A172 (cell line): ENCODE results near the gene LMNTD1. TPM values are rescaled to one million over a fixed set of nuclear protein-coding genes. Genes with fewer than 3 reads are reported as not detected.
"Not testable (repeated sequence)": the region's sequence is repeated elsewhere in the genome, so short reads cannot be mapped to it uniquely, and the experiment has no call there.

Experiments
- DNase-seq: peaks from one replicate; pipeline ENCODE4 v3.0.0-alpha.2; 2015; ENCODE audit warnings: low spot score
- total RNA-seq: library from RNA; depleted of rRNA; stranded (reverse); fragments of >200 nt; shearing (Covaris generic); gene quantifications from 2 replicates; pipeline ENCODE4 v1.2.3, GENCODE V29; 2014

Gene LMNTD1
- total RNA-seq, 1 experiment from 2014 or later, result not detected

DNA sequence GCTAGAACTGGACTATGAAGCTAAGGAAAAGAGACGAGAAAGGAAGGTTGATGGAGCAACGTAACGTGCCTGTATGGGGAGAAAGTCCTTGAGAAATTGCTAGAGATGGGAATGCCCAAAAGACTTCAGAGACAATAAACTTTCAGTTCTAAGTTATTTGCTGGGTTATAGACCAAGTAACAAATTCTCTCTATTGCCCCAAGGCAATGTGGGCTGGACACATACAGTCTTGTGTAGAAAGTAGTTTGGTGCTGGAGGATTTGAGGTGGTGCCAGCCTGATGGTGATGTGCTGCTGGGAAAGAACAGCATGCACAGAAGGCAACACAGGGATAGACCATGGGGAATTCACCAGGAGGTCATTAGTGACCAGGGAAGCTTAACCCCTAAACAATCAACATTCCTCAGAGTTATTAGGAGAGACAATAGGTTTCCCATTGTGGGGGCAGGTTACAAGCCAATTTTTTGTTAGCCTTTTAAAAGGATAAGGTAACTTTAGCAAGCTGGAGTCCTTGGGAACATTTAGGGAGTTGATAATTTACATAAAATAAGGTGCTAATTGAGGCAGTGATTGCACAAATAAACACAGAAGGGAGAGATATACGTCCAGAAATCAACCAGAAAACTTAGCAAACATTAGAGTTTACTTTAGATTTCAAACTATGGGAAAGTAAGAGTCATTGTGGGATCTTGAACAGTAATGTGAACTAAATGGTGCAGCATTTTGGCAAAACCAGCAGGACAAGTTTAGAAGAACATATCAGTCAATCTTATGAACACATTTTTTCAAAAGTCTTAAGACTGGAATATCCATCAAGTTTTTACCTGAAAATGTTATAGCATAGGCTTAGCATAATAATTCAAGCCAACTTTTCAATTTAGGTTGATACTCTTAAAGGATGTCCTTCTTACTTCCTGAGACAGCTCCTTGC, 61.4 kb downstream of the LMNTD1 start:
- no peak for DNase-seq

DNA sequence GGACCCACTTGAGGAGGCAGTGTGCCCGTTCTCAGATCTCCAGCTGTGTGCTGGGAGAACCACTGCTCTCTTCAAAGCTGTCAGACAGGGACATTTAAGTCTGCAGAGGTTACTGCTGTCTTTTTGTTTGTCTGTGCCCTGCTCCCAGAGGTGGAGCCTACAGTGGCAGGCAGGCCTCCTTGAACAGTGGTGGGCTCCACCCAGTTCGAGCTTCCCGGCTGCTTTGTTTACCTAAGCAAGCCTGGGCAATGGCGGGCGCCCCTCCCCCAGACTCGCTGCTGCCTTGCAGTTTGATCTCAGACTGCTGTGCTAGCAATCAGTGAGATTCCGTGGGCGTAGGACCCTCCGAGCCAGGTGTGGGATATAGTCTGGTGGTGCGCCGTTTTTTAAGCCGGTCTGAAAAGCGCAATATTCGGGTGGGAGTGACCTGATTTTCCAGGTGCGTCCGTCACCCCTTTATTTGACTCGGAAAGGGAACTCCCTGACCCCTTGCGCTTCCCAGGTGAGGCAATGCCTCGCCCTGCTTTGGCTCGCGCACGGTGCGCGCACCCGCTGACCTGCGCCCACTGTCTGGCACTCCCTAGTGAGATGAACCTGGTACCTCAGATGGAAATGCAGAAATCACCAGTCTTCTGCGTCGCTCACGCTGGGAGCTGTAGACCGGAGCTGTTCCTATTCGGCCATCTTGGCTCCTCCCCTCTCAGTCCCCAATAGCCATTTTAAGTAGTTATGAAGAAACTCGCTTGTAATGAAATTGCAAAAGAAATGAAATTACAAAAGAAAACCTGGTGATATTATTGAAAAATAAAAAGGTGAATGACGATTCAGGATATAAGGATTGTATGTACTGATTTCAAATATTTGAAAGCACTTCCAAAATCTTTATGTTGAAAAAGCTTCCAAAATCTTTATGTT, 63.9 kb downstream of the LMNTD1 start:
- DNase-seq, result not testable (repeated sequence)

DNA sequence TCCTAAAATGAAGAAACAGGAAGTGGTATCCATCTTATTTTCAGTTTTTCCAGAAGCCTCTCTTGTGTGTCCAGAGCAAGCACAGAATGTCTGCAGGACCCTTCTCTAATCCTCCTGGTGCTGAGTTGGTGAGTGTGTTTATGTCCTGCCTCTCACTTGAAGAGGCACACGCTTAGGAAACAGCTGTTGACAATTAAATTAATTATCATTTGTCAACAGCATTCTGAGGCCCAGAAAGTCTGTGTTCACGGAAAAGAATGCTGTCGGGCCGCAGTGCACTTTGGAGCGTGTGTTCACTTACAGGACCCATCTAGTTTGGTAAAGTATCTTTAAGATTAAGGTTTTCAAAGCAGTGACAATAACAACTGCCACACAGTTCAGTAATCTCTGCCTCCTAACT, 70.5 kb downstream of the LMNTD1 start:
- no peak for DNase-seq

DNA sequence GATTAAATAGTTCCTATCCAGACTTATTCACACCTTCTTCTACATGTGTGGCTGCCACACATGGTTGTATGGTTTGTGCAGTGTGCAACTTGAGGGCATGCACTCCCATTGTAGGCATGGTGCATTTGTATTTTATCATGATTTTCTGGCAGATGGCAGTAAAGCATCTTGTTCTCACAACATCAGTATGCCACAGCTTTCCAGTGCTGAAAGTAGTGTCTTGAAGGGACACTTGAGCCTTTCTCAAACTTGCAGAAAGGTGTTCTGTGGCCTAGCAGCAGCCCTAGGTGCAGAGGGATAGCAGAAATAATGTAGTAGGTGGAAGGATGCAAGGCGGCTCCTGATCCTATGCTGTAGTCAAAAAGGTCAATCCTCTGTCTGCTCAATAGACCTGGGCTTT, 72.9 kb downstream of the LMNTD1 start:
- no peak for DNase-seq

DNA sequence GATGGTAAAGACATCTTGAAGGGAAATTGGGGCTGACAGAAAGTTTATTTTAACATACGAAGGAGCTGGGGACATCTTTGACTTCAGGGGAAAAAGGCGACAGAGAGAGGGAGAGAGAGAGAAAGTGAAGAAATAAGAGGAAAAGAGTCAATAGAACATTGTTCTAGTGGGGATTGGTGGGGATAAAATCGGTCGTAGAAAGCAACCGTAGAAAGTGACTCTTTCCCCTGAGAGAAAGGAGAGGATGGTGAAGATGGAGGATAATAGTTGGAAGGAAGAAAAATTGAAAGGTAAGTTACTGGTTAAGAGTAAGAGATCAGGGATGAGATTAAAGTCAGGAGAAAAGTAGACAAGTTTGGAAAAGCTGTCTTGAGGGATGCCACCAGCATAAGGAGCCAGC, 75.9 kb downstream of the LMNTD1 start:
- no peak for DNase-seq

DNA sequence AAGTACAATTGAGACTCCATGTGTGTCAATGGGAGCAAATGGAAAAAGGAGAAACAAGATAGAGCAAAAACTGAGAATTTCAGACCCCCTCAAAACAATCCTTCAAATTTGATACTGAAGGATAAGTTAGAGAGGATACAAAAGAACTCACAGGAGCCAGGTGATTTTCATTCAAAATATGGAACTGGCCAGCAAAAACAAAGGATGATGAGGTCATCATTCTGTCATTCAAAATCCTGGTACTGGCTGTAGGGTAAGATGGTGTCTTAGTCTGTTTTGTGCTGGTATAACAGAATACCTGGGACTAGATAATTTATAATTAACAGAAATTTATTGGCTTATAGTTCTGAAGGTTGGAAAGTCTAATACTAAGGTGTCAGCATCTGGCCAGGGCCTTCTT, 80.6 kb downstream of the LMNTD1 start:
- DNase-seq, result no peak

DNA sequence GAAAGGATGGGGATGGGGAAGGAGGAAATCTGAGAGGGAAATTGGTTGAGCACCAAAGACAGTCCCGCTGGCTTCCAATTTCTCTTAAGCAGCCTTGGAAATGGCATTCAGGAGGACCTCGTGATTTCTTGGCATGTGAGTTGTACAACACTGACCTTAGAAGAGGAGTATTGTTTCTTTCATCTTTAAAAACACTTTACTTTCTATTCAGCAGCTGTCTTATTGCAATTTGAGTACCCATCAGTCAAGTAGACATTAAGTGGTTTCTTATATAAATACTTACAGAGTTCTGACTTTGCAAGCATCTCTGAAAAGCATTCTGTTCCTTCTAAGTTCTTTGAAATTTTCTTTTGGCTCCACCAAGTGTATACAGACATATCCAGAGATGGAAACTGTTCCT, 83.2 kb downstream of the LMNTD1 start:
- DNase-seq, result no peak

DNA sequence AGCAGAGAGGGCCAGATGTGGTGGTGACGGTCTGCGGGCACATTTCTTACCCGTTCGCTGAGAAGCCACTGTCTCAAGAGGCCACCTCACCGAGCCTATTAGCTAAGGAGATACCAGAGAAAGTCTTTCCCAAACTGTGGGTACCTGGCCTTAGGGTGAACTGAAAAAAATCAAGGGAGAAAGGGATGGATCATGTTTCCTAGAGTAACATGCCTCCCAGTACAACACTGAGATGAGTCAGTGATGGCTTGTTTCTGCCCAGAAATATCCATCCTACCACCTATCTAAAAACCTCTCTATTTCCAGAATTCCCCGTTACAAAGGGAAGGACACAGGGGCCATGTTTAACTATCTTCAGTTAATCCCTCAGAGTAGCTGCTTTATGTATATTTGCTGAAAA, 83.7 kb downstream of the LMNTD1 start:
- DNase-seq, result no peak

DNA sequence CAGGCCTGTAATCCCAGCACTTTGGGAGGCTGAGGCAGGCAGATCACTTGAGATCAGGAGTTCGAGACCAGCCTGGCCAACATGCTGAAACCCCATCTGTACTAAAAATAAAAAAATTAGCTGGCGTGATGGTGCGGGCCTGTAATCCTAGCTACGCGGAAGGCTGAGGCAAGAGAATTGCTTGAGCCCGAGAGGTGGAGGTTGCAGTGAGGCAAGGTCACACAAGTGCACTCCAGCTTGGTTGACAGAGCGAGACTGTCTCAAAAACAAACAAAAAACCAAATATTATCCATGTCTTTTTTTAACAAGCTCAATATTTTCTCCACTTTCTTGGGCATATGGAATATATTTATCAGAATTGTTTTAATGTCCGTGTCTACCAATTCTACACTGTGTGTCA, 89.6 kb downstream of the LMNTD1 start:
- no peak for DNase-seq

DNA sequence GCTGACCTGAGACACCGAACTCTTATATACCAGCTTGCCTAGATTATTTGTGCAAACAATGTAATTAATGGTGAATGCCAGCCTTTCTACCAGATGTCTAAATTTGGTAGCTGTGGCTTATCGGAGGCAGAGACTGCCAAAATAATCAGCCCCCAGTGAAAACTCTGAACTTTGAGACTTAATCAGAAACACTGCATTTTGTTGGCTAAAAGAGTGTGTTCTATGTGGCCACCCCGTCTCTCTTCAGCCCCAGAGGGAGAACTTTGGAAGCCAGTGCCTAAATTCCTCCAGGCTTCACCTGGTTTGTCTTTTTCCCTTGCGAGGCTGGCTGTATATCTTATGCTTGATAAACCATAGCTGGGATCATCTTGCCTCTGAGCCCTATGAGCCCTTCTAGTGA, 90.1 kb downstream of the LMNTD1 start:
- DNase-seq, result no peak

DNA sequence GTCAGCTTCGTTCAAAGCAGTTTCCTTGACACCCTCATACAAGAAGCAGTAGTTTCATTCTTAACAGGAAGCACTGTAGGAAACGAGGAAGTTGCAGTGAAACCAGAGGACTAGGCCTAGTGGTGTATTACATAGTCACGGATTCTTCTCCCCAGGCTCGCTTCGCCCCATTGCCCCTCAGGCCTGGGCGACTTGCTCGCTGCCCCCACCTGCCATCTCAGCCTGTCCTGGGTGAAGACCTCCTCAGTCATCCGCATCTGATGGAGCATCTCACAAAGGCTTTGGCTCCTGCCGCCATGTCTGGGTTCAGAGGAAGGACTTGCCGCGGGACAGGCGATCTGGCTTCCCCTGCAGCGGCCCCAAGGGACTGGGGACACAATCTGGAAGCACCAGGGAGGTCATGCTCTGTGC, 93.5 kb downstream of the LMNTD1 start:
- DNase-seq, result no peak

DNA sequence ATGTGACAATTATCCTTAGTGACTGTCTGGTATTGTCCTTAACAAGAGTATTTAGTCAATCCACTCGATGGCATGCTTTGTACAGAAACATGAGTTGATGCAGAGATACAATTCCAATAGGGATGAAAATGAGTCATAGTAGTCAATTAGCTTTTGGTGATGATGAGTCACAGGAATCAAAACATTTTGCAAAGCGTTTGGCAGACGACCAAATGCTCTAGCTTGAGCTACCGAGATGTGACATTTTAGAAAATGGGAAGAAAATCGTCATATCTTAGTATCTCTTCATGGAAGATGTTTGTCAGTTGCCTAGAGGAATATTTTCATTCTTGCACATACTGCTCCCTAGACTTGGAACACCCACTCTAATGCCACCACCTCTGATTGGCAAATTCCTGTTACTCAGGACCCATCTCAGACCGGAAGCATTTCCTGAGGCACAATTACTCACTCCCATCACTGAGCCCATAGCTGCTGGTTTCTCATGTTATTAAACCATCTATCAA, 95.0 kb downstream of the LMNTD1 start:
- DNase-seq, result peak; percentile 93

DNA sequence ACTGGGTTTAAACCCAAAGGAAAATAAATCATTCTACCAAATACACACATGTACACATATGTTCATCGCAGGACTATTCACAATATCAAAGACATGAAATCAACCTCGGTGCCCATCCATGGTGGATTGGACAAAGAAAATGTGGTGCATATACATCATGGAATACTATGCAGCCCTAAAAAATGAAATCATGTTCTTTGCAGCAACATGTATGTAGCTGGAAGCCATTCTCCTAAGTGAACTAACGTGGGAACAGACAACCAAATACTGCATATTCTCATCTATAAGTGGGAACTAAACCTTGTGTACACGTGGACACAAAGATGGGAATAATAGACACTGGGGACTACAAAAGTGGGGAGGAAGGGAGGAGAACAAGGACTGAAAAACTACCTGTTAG, 96.6 kb downstream of the LMNTD1 start:
- no peak for DNase-seq

DNA sequence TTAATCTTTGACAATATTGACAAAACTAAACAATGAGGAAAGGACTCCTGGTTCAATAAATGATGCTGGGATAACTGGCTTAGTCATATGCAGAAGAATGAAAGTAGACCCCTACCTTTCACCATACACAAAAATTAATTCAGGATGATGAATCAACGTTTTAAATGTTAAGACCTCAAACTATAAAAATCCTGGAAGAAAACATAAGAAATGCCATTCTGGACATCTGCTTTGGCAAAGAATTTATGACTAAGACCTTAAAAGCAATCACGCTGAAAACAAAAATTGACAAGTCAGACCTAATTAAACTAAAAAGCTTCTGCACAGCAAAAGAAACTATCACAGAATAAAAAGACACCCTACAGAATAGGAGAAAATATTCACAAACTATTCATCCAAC, 97.4 kb downstream of the LMNTD1 start:
- no peak for DNase-seq

DNA sequence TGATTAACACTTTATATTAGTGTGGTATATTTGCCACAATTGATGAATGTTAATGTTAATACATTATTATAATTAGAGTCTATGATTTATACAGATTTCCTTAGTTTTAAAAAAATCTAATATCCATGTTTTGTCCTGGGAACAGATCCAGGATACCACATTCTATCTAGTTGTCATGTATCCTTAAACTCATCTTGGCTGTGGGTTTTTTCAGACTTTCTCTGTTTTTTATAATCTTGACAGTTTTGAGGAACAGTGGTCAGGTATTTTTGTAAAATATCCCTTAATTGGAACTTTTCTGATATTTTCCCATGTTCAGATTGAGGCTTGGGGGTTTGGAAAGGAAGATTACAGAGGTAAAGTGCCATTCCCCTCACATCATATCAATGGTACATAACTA, 104.1 kb downstream of the LMNTD1 start:
- DNase-seq, result no peak

DNA sequence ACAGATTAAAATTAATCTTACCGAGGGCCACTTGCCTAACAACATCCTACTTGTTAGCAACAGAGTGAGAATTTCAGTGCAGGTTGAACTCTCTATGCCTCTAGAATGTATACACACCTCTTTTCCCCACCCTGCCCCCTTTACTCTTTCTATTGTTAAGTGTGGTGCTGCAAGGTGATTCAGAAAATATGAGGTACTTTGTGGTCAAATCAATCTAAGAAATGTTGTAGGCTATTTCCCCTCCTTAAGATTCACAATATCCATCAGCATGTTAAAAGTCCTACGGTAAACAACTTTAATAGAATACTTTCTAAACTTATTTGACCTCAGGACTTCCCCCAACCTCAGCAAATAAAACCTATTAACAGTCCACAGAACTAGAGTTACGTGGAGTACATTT, 106.0 kb downstream of the LMNTD1 start:
- no peak for DNase-seq

DNA sequence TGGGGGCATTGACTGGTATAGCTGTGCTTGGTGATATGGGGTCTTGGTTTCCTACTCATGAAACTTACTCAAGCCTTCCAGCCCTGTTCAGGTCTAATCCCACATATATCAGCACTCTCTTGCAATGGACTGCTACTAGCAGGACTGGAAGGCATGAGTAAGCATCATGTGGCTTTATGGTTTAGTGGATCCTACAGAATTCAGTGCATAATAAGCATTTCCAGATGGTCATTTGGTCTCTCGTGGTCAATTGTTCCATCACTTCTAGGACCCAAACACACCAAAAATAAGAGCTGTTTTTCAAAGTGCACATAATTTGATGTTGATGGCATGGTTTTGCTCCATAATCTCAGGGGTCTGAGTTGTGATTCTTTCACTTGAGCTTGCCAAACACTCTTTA, 114.4 kb downstream of the LMNTD1 start:
- no peak for DNase-seq

DNA sequence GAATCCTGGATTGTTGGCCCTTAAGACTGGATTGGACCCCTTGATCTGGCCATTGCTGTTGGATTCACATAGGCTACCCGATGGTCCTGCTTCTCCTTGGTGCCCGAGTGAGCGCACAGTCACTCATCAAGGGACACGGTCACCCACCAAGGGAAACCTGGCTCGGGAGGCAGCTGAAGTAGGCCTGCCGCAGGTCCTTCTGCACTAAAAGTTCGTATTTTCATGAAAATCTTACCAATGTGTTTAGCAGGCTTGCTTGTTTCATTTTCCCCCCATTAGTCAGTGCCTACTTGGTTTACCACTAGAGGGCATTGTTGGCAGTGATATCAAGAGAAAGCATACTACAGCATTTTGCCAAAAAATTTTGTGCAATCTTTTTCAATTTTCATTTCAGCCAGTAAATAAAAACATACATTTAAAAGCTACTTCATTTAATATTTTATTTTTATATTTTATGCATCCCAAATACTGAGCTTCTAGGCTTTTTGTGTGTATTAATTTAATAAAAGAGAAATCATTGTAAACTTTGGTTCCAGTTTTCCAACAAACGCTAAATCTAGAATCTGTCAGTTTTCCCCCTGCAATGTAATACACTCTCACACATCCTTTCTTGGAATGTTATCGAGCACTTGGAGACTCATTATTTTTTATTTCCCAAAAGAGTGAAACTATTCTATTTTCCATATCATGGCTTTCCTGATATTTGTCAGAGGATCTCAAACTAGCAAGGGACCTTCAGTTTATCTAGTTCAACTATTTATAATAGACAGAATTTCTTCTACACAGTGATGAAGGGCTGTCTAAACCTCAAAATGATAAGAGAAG, 116.7 kb downstream of the LMNTD1 start:
- DNase-seq, result peak; percentile 62

DNA sequence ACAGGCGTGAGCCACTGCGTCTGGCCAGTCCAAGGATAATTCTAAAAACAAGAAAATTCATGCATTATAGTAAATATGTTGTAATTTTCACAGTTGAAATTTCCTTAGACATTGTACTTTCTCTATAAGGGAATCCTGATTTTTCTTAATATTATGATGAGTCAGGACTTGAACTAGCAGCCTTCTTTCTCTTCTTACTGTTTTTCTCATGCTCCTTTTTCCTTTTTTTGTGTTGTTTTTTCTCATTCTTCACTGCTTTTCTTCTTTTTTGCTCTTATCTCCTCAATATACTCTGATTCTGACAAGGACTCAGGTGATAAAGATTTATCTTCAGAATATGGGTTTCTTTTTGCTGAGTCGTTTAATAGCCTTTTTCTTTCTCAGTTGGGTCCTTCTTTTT, 117.7 kb downstream of the LMNTD1 start:
- no peak for DNase-seq

DNA sequence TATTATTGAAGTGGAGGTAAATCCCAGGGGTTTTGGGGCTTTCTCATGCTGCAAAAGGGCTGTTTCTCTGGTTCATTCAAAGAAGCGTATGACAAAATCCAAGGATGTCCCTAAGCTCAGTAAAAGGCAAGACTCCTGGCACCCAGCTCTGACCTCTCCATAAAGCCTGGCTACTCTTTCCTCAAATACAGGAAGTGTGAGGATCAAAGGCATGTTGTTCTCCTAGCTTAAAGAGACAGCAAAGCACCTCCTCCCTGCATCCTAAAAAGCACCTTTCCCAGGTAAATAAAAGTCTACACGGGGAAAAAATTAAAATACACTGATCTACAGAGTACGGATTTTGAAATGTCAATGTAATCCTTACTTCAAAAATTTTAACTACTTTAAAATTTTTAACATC, 118.6 kb downstream of the LMNTD1 start:
- no peak for DNase-seq

DNA sequence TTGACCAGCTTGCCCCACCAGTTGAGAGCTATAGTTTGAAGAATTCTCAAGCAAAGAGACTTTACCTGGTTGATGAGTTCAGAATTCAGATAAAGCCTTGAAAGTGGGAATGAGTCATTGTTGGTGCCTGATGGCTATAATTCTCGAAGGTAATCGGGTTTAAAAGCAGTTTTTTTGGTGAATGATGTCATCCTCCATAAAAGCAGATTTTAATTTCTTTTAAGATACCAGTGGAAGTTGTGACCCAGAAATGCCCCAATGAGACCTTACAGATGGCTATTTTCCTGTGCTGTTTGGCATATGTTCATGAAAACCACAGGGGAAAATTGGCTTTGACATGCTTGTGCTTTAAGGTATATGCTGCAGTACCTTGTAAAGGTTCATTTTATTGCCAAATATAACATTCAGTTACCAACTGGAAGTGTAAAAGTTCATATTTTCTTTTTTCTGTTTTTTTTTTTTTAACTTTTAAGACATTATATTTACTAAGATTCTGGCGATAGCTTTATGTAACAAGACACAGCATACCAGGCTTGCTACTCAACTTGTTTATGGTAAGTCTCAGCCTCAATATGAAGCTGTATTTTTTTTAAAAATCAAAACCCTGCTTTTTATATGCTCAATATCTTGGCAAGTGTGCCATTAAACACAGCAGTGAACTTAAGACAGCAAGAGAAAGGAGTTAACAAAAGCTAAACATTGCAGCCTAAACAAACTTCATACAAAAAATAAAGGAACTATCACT, 119.3 kb downstream of the LMNTD1 start:
- DNase-seq, result peak; percentile 52
